CD14-positive monocyte (primary cell): ENCODE data around the gene SLC25A43. TPM values are rescaled to one million over a fixed set of nuclear protein-coding genes. Genes with fewer than 3 reads are reported as not detected.

ENCODE experiments used
- DNase-seq, 3 donors: peaks; one replicate each; pipeline ENCODE4 v3.0.0-alpha.2; 2011 to 2022
- H2AFZ ChIP-seq: 2 replicates; pipeline ENCODE4 v1.6.0; 2012; ENCODE audit warnings: mild to moderate bottlenecking, low read depth, low read length, inconsistent platforms; ENCODE audit not compliant: insufficient read depth, poor library complexity, severe bottlenecking
- H3K27ac ChIP-seq, 2 donors: 1 replicate in 1 of 2; 2 replicates in 1 of 2; pipeline ENCODE4 v1.5.1; 2012 to 2013; ENCODE audit warnings: low read length in 2 of 2, control low read depth in 1 of 2, inconsistent platforms in 1 of 2, low read depth in 1 of 2, mild to moderate bottlenecking in 1 of 2
- H3K27me3 ChIP-seq, 2 donors: one replicate each; pipeline versions ENCODE4 v1.6.0 to v1.6.1; 2011 to 2013; ENCODE audit warnings: low read length in 2 of 2; ENCODE audit not compliant: control insufficient read depth in 2 of 2, insufficient read depth in 2 of 2
- H3K36me3 ChIP-seq, 2 donors: replicated peaks in 1 of 2; 1 replicate in 1 of 2; 2 replicates in 1 of 2; pipeline versions ENCODE4 v1.5.1 to v1.6.1; 2012 to 2013; ENCODE audit warnings: low read length in 2 of 2, control low read depth in 1 of 2, inconsistent platforms in 1 of 2, mild to moderate bottlenecking in 1 of 2; ENCODE audit not compliant: insufficient read depth in 2 of 2, control insufficient read depth in 1 of 2
- H3K4me1 ChIP-seq, 2 donors: 1 replicate in 1 of 2; 2 replicates in 1 of 2; pipeline versions ENCODE4 v1.5.1 to v1.6.1; 2012 to 2013; ENCODE audit warnings: low read length in 2 of 2, control low read depth in 1 of 2, inconsistent platforms in 1 of 2, mild to moderate bottlenecking in 1 of 2, moderate library complexity in 1 of 2; ENCODE audit not compliant: insufficient read depth in 2 of 2, control insufficient read depth in 1 of 2
- H3K4me2 ChIP-seq: replicated peaks from 2 replicates; pipeline ENCODE3; 2012; ENCODE audit warnings: low read length, moderate library complexity, mild to moderate bottlenecking; ENCODE audit not compliant: poor library complexity, severe bottlenecking; ENCODE audit errors: extremely low read depth
- H3K4me3 ChIP-seq, 3 experiments: fragments of 200-600 bp in 1 of 3; sonication (generic) in 1 of 3; replicated peaks in 1 of 3; 1 replicate in 2 of 3; 2 replicates in 1 of 3; pipeline ENCODE4 v1.5.1; 2011 to 2013; ENCODE audit warnings: low read length in 3 of 3, mild to moderate bottlenecking in 3 of 3, control low read depth in 2 of 3, low read depth in 2 of 3, inconsistent platforms in 1 of 3, moderate library complexity in 1 of 3
- H3K79me2 ChIP-seq: 2 replicates; pipeline ENCODE4 v1.6.0; 2012; ENCODE audit warnings: mild to moderate bottlenecking, control low read depth, inconsistent platforms, low read length, moderate library complexity; ENCODE audit not compliant: insufficient read depth
- H3K9ac ChIP-seq: 2 replicates; pipeline ENCODE4 v1.6.0; 2017; ENCODE audit warnings: low read length, mild to moderate bottlenecking; ENCODE audit not compliant: insufficient read depth, poor library complexity, severe bottlenecking
- H3K9me3 ChIP-seq, 2 donors: replicated peaks in 1 of 2; 1 replicate in 1 of 2; 2 replicates in 1 of 2; pipeline versions ENCODE4 v1.5.1 to v1.6.1; 2012 to 2013; ENCODE audit warnings: low read length in 2 of 2, control low read depth in 1 of 2; ENCODE audit not compliant: control insufficient read depth in 1 of 2, insufficient read depth in 1 of 2
- H4K20me1 ChIP-seq: 2 replicates; pipeline ENCODE4 v1.6.0; 2012; ENCODE audit warnings: mild to moderate bottlenecking, low read length, control low read depth, moderate library complexity; ENCODE audit not compliant: insufficient read depth
- H3K27ac Mint-ChIP-seq, 7 donors: one replicate each; pipeline ENCODE4 v1.8.0; 2020; ENCODE audit warnings: mild to moderate bottlenecking in 7 of 7, mixed read lengths in 7 of 7, moderate library complexity in 6 of 7, inconsistent platforms in 2 of 7
- H3K27me3 Mint-ChIP-seq, 3 donors: one replicate each; pipeline ENCODE4 v1.8.0; 2021 to 2022; ENCODE audit warnings: low read depth in 3 of 3, mild to moderate bottlenecking in 3 of 3, mixed read lengths in 3 of 3, moderate library complexity in 3 of 3, inconsistent platforms in 1 of 3
- H3K36me3 Mint-ChIP-seq, 2 donors: one replicate each; pipeline ENCODE4 v1.8.0; 2020; ENCODE audit warnings: mixed read lengths in 2 of 2, inconsistent platforms in 1 of 2, mild to moderate bottlenecking in 1 of 2
- H3K4me1 Mint-ChIP-seq: one replicate; pipeline ENCODE4 v1.8.0; 2020; ENCODE audit warnings: mild to moderate bottlenecking, mixed read lengths
- H3K4me3 Mint-ChIP-seq, 2 donors: one replicate each; pipeline ENCODE4 v1.8.0; 2020; ENCODE audit warnings: mild to moderate bottlenecking in 2 of 2, mixed read lengths in 2 of 2, moderate library complexity in 1 of 2
- H3K9me3 Mint-ChIP-seq, 7 donors: one replicate each; pipeline ENCODE4 v1.8.0; 2020 to 2022; ENCODE audit warnings: mixed read lengths in 7 of 7, mild to moderate bottlenecking in 6 of 7, moderate library complexity in 6 of 7, inconsistent platforms in 2 of 7
- CTCF ChIP-seq: fragments of 200-600 bp; IDR thresholded peaks from one replicate; pipeline ENCODE4 v1.8.0; 2022; ENCODE audit warnings: antibody characterized with exemption, mild to moderate bottlenecking
- WGBS: methylation state at CpG from one replicate; pipeline ENCODE4 v1.1.5; 2013; ENCODE audit warnings: missing lambda C conversion rate; ENCODE audit not compliant: insufficient coverage; 5-methylcytosine and 5-hydroxymethylcytosine counted together
- intact Hi-C, 2 donors: fragments of 100-400 bp; cut with micrococcal nuclease; formaldehyde crosslinking; loops; one replicate each; pipeline versions ENCODE4 v1.15.0 to v1.15.1; 2023
- polyA plus RNA-seq, 3 donors: library from polyadenylated mRNA; depleted of rRNA in 1 of 3; unstranded in 2 of 3; stranded (reverse) in 1 of 3; fragments of 300-500 nt in 2 of 3; fragments of >200 nt in 1 of 3; fragmentation: Illumina TruSeq in 2 of 3; gene quantifications; 1 replicate in 2 of 3; 2 replicates in 1 of 3; pipeline ENCODE4 v1.2.3, GENCODE V29; 2012 to 2021

The SLC25A43 gene
- polyA plus RNA-seq, 3 donors = 6.8 to 9.2 (median 8.6) TPM

GRCh38 chrX:119376312-119376711 lies 22.8 kb upstream of the SLC25A43 start:
- DNase-seq = no peak
- Histone ChIP-seq H2AFZ (no peak overlapping the region), H3K4me3 (no peak overlapping the region), H3K27ac (no peak overlapping the region), H3K36me3 (no peaks in the 10 kb centered on the region), H3K9me3 (no peaks in the 10 kb centered on the region), H3K4me2 (no peak overlapping the region), H4K20me1 (no peaks in the 10 kb centered on the region), H3K4me1 (no peaks in the 10 kb centered on the region), H3K79me2 (no peaks in the 10 kb centered on the region), H3K9ac (no peak overlapping the region), H3K27me3 (peaks cover 0 to 3% of the 10 kb centered on the region in 2 donors)
- WGBS = 93% methylated on average over 2 of the region's 5 CpGs
- Mint-ChIP-seq H3K4me3 (no peak overlapping the region), H3K36me3 (no peaks in the 10 kb centered on the region), H3K27ac (peak overlapping the region in 1 of 7 donors; percentile 55), H3K4me1 (peaks cover 6% of the 10 kb centered on the region), H3K9me3 (peaks cover 0 to 2% (median 0%) of the 10 kb centered on the region in 7 donors), H3K27me3 (peaks cover 1 to 5% (median 3%) of the 10 kb centered on the region in 3 donors)
- TF ChIP-seq CTCF = no peak
- intact Hi-C loops = no loop called here

GRCh38 chrX:119381349-119381944 lies 17.7 kb upstream of the SLC25A43 start:
- H3K79me2 ChIP-seq = no peaks in the 10 kb centered on the region
- H3K4me2 ChIP-seq = no peak overlapping the region
- 80% methylated on average over 1 of the region's 1 CpG for WGBS
- no peak overlapping the region for H3K27ac Mint-ChIP-seq
- peaks cover 0 to 3% of the 10 kb centered on the region in 2 donors for H3K27me3 ChIP-seq
- H3K9me3 Mint-ChIP-seq = peaks cover 0 to 2% (median 0%) of the 10 kb centered on the region in 7 donors
- H3K27me3 Mint-ChIP-seq = peaks cover 0 to 4% (median 0%) of the 10 kb centered on the region in 3 donors
- no peak overlapping the region for H2AFZ ChIP-seq
- no peaks in the 10 kb centered on the region for H3K36me3 Mint-ChIP-seq
- no peaks in the 10 kb centered on the region for H4K20me1 ChIP-seq
- intact Hi-C loops = no loop called here
- no peak overlapping the region for H3K4me3 ChIP-seq
- no peak overlapping the region for H3K9ac ChIP-seq
- TF ChIP-seq CTCF = no peak
- H3K4me1 Mint-ChIP-seq = no peaks in the 10 kb centered on the region
- no peaks in the 10 kb centered on the region for H3K36me3 ChIP-seq
- H3K4me3 Mint-ChIP-seq = no peak overlapping the region
- H3K27ac ChIP-seq = no peak overlapping the region
- H3K9me3 ChIP-seq = no peaks in the 10 kb centered on the region
- no peak for DNase-seq
- no peaks in the 10 kb centered on the region for H3K4me1 ChIP-seq
